Activated CD4-positive, CD25-positive, alpha-beta regulatory T cell treated with anti-CD3 and anti-CD28 coated beads, Interleukin-2, amount 50 U/mL, for 16 hours (primary cell): ENCODE measurements around the gene SPNS2.

Experiments used
- DNase-seq: peaks from one replicate; pipeline ENCODE4 v3.0.0-alpha.2; 2020; ENCODE audit warnings: low read depth, low spot score

Gene SPNS2

DNA sequence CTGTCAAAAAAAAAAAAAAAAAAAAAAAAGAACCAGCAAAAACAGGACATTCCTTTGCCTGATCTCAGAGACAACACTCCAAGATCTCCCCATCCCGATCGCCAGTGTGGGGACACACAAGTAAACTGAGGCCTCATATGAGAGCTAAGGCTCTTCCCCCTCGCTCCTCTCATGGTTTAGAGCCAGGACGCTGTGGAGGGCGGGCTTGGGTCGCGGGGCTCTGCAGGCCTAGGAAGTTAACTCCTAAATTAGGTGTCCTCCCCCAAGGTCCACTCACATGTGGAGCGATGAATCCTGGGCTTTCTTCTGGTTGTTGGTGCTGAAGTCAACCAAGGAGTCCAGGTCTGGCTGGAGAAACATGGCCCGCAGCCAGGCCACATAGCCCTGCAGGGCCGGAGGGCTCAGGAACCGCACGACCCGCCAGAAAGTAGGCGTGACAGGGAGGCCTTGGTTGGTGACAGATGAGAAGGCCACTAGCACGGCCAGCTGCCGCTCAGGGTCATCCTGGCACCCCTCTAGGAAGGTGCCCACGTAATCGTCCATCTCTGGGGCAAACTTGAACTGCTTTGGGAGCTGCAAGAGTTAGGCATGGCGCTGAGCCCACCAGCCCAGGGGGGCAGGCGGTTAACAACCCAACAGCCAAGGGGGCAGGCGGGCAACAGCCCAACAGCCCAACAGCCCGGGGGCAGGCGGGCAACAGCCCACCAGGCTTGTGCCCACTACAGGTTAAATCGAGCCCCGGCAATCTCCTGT is 51.3 kb downstream of the SPNS2 start:
- DNase-seq = no peak

DNA sequence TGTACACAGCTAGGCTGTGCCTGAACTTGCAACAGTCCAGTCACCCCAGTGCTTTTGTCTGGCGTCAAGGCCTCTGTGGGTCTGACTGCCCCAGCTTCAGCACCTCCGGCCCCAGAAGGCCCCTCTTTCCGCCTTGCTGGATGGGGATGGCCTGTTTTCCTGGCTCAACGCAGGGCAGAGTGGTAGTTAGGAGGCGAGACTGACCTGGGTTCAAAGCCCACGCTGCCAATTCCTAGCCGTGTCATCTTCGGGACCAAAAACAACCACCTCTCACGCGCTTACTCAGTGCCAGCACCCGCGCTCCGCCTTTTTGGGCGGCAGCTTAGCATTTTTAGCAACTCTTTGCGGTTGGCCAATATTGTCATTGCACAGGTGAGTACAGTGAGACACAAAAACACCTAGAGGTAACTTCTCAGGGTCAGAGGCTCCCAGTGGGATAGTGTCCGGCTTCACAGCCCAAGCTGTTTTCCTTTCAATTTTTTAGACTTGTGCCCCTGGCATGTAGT is 51.9 kb downstream of the SPNS2 start:
- no peak for DNase-seq

DNA sequence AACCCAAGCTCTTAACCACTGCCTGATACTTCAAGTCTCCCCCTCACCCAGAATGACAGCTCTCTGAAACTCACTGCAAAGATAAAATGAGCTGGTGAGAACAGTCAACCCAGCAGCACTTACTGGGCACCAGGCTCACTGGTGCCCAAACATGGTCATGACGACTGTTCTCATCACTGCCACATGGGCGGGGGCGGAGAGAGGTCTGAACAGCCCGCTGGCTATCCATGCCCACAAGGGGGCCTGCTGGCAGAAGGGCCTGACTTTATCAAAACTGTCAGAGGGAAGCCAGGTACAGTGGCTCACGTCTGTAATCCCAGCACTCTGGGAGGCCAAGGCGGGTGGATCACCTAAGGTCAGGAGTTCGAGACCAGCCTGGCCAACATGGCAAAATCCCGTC is 52.5 kb downstream of the SPNS2 start:
- DNase-seq = no peak

DNA sequence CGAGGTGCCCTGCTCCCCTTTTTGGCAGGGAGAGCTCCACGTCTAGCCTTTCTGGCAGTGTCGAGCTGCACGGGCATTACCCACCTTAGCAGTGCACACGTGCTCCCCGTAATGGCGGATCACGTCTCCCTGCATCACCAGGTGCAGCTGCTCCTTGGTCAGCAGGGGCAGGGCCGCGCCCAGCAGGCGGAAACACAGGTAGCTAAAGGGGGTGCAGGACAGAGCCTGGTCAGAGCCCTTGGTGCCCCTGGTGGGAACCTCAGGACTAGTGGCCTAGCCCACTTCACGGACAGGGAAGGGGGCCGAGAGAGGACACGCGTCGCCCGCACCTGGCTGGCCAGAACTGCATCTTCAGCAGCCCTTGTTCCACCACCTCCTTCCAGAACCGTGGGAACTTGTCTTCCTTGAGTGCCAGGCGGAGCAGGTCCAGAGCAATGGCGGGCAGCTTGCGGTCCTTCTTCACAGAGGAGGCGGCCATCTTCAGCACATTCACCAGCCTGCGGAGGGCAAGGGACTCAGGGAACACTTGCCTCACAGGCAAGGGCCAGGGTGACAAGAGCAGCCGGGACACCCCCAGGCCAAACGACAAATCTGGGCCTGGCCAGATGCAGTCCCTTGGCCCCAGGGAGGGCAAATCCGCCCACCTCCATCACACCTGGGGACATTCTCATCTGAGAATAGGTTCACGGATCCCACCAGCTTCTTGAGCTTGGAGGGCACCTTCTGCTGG is 53.3 kb downstream of the SPNS2 start:
- DNase-seq = no peak

DNA sequence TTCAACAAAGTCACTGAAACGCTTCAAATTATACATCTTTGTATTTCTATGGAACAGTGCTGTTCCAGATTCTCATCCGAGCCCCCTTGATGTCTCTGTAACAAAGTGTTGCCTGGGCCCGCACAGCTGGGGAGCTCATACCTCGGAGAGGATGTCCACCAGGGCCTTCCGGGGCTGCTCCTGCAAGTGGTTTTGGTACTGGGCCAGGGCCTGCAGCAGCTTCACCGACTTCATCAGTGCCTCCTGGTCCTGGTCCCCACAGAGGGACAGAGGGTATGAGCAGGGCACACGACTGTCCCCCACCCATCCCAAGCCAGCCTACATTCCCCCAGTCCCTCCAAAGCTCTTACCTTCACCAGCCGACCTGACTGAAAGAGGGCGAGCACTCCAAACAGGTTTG is 55.0 kb downstream of the SPNS2 start:
- no peak for DNase-seq

DNA sequence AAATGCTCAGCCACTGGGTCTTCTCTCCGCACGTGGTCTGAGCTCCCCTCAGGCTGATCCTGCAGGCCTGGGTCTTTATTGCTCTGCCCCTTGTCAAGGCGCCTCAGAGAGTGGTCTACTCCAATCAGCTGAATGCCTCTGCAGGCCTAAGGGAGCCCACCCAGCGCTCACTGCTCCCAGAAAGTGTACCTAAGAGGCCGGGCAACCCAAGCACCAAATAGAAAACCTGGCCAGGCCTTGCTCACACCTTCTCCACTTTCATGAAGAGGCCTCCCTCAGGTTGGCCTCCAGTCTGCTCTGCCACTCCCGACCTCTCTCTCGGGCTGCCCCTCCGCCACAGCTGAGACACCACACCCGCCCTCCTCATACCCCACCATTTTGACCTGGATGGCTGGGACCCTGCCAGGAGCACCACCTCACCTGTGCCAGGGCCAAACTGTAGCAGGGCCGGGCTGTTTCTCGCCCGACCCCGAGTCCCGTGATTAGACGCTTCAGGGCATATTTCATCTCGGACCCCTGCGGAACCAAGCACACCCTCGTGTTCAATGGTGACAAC is 55.8 kb downstream of the SPNS2 start:
- no peak for DNase-seq

DNA sequence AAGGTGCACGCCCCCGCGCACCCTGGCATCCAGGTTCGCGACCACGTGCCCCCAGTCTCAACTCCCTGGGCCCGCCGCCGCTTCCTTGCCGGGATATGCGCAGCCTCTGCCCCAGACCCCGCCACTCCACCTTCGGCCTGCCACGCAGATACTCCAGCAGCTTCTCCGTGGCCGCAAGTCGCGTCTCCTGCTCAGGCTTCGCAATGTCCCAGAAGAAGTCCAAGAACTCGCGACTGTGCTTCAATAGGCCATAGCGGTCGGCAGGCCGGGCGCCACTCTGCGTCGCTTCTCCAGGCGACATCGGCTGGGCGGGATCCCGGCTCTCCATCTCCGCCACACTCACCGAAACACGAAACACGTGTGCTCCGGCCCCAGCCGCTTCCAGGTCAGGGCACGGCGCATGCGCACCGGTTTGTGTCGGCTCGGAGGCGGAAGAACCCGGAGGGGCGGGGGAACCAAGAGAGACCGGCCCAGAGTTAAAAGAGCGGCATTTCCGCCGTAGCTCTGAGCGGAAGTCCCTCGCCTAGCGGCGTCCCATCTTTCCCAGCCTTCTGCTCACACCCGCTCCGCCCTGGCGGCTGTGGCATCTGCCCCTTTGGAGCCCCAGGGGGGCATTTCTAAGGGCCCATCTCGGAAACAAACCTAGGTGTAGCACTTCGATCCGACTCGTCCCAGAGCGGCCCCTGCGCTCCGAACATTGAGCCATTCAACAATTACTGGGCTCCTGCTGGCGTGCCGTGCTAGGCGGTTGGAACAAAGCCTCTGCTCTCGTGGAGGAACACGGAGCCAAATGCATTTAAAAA is 56.5 kb downstream of the SPNS2 start, which contains the start of gene MYBBP1A:
MYBBP1A (minus strand) TSS at position 388 of the 803 bp plus-strand sequence; CDS start at position 328, 60 bp downstream.
- DNase-seq = peak; percentile 89

DNA sequence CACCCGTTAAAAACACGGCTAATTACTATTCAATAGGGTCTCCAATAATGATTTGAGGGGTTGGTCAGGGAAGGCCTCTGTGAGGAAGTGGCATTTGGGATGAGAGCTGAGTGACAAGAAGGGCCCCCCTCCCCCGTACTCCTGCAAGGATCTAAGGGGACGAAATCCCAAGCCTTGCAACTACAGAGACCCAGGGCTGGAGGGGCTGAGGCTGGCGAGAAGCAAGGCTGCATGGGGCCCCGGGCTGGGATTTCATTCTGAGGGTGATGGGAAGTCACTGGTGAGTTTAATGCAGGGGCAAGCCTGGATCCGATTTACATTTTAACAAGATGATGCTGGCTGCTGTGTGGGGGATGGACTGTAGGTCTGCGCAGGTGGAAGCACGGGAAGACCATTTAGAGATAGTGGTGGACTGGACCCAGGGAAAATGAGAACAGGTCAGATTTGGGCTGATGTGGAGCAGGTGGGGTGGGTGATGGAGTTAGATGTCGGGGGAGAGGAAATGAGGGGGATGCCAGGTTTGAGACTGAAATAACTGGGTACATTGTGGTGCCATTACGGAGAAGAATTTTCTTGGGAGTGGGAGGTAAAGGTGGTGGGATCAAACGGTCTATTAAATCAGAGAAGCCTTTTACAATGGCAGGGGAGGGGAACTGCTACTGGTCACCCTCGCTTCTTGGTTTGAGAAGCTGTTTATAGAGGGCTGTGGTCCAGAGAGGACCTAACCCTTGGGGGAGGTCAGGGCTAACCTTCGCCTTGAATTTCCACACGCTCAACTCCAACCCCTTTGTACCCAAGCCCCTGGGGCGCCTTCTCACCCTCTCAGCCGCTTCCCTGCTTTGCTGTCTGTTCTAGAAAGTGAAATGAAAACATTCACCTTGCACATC is 57.4 kb downstream of the SPNS2 start:
- no peak for DNase-seq

DNA sequence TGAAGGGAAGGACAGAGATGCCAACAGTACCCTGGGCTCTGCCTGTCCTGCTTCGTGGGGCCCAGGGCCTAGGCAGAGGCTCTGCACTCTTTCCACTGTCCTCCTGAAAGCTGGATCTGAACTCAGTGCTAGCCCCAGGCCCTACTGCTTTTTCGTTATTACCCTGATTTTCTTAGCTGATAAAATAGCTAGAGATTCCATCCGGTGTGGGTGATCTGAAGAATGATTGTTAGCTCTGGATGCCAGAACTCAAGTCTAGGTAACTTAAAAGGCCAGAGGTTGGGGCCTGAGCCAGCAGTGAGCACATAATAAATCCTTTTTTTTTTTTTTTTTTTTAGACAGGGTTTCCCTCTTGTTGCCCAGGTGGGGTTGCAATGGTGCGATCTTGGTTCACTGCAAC is 58.3 kb downstream of the SPNS2 start:
- DNase-seq = no peak

DNA sequence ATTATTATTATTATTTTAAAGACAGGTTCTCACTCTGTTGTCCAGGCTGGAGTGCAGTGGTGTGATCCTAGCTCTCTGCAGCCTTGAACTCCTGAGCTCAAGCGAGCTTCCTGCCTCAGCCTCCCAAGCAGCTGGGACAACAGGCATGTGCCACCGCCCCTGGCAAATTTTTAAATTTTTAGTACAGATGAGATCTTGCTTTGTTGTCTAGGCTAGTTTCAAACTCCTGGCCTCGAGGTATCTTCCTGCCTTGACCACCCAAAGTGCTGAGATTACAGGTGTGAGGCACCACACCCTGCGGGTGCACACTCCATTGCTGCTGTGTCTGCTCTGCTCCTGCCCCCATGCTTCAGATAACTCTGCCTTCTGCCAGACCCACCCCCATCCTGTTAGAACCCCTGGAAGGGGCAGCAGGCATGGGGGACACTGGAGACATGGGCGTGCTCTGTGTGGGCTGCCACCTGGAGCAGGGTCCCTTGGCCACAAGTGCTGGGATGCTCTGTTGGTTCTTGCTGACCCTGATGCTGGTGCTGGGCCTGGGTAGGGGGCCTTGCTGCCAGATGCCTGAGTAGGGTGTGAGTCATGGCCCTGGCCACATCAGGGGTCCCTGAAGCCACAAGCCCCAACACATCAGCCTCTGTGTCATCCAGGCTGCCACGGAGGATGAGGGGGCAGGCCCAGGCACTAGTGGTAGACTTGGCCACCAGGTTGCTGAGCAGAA is 59.1 kb downstream of the SPNS2 start:
- no peak for DNase-seq

DNA sequence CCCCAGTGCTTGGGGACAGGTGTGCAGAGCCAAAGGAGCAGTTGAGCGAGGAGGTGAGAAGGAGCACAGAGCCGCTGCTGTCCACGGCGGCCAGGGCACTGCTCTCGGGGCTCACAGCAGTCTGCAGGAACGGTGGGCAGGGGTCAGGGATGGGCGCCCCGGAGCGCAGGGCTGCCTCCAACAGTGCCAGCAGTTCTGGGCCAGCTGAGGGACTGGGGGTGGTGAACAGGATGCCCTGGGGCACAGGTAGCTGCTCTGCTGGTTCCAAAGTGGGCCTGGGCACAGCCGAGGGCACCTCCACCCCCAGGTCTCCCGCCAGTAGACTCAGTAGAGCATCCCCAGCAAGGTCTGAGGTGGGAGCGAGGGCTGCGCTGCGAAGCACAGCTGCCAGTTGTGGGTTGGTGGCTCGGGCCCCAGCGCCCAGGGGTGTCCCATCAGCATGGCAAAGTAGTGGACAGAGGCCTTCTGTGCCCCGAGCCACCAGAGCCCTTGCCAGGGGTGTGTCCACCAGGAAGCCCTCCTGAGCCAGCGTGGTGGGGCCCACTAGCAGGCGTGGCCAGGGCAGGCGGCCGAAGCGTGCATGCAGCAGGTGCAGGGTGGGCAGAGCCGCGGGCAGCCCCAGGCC is 59.8 kb downstream of the SPNS2 start:
- DNase-seq = no peak

DNA sequence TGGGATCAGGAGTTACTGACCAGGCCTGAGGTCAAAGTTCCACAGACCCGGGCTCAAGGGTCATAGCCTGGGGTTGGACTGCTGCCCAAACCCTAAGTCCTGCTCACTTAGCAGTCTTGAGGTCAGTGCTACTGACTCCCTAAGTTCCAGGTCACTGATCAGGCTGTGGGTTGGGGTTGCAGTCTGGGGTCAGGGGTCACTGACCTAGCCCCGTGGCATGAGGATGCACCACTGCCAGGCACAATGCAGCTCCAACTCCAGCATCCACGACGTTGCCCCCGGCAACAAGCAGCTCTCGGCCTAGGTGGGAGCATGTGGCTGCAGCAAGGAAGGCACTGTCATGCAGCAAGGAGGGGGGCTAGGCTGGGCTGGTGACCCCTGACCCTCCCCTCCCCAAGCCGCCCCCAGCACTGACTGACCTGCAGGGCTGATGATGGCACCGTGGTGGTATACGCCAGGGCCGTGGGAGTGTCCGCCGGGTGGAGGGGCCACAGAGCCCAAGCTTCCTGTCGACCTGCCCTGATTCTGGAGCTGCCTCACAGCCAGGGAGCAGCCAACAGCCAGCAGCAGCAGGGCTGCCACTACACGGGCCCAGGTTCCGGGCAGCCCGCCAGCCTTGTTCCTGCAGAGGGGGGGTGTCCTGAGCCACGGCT is 60.6 kb downstream of the SPNS2 start:
- no peak for DNase-seq

DNA sequence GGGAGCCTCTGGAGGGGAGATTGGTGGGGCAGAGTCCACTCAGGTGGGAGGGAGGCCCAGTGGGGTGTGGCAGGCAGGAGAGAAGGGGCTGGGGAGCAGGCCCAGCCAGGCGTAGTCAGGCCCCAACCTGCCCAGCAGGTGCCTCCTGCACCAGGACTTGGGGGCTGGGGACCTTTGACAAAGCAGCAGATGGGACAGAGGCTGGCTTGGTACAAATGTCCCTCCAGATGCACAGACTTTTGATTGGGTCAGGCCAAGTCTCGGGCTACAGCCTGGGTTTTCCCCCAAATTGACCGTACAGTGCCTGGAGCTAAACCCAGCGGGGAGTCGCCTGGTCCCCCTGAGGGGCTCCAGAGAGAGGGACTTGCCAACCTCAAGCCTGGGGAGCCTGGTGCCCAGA is 61.3 kb downstream of the SPNS2 start:
- no peak for DNase-seq

DNA sequence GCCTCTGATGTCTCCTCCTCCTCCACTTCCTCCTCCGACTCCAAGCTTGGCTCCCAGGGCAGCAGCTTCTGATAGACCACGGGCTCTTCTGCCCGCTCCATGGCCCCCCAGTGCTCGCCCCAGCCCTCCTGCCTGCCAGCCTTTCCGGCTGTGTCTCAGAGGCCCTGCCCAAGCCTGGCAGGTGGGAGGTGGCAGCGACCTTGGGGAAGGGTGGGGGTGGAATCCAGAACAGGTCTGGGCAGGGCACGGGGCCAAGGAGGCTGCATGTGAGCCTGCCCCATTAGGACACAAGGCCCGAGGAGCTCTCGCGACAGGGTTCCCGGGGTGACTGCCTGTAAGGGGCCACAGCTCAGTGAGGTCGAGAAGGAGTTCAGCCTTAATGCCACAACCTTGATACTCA is 61.7 kb downstream of the SPNS2 start, which contains the start of gene GGT6:
GGT6 (minus strand) TSS at position 157 of the 400 bp plus-strand sequence; CDS start at position 101, 56 bp downstream.
- no peak for DNase-seq

DNA sequence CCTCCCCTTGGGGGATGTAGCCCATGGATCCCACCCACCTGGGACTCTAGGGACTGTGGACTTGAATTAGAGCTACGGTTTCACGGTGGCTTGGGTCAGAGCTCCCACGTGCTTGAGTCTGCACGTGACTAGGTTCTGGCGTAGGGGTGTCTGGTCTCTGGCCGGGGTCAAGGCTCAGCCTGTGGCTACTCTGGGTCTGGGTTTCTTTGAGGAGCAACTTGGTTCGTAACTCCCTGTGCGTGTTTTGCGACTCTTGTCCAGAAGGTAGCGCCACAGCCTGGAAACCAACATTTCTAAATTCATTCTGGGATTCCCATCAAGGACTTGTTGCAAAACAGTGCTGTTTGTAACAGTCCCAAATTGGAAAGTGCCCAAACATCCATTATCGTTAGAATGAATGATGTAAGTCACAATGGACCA is 62.2 kb downstream of the SPNS2 start:
- no peak for DNase-seq

DNA sequence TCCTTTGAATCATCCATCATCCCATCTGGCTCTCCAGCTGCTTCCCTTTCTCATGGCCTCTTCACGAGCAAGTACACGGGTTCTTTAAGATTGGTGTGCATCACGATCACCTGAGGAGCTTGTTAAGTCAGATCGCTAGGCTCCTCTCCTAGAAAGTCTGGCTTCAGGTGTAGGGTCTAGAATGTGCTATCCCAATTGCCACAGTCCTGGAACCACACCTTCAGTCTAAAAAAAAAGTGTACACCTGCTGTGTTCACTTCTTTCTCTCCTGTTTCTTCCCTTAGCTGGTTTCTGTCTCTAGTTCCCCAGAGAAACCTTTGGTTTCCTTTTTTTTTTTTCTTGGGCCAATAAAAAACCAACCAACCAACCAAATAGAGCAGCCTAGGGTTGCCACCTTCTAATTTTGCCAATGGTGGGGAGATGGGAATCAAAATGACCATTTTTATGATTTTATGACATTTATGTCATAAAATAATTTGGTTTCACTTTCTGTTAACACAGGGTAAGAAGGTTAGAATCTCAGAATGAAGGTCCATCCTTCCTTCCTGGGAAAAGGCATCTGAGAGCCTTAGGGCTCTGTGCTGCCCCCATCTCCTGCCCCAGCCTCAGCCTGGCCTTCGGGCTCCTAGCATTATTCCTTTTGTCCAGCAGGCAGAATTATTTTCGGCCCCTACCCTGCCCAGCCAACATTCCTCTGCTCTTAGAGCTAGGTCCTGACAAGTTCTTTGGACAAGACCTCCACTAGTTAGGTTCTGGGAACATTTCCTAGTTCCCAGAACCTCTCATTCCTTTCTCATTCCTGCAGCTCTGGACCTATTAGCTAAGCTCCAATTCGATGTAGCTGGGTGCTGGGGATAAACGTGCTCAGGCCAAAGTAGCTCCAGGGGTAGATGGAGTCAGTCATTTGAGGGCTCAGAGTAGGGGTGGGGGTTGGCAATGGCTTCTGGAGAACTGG is 63.6 kb downstream of the SPNS2 start:
- no peak for DNase-seq

DNA sequence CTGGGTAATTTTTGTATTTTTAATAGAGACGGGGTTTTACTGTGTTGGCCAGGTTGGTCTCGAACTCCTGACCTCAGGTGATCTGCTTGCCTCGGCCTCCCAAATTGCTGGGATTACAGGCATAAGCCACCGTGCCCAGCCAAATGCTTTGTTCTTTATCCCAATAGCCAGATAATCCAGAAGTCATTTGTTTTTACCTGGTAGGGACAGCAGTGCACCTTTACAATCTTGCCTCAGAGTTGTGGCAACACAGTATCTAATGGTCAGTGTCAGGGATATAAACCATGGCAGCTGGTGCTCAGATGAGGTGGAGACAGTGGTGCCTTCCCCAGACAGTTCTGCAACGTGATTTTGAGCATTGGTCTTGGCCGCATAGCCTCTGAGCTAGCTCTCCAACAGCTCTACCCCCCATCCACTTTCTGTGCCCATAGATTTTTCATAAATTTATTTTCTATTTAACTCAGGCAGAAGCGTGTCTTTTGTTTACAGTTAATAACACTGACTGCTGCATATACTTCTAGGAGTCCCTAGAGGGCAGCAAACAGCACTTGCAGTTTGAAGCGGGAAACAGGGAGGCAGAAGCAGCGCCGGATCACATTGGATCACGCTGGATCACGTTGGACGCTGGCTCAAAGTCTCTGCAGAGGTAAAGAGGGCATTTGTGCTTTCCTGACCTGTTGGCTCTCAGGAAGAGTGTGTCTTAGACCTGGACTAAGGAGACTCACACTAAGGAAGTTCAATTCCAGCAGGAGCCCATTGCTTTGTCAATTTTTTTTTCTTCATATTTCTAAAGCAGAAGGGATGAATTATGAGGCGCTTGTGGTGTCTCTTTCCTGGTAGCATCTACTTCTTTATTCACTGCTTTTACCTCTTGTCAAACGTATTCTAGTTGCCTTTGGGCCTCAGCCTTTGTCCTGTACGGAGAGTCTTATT is 66.8 kb downstream of the SPNS2 start:
- peak; percentile 31 for DNase-seq
